GM19455 (cell line): ENCODE data around the gene UBQLN4.

ENCODE experiments used
- ATAC-seq: cut with Tn5 transposase; IDR thresholded peaks from one replicate; pipeline ENCODE4 v1.9.1; 2021; ENCODE audit not compliant: unreplicated experiment

Gene UBQLN4

GRCh38 chr1:156019946-156020292, 33.7 kb downstream of the UBQLN4 start:
- no peak for ATAC-seq

- no peak for ATAC-seq
Observed at GRCh38 chr1:156014829-156015228, 38.8 kb downstream of the UBQLN4 start.

- peak; percentile 73 for ATAC-seq
Observed at GRCh38 chr1:156012051-156012817, 41.4 kb downstream of the UBQLN4 start.

- no peak for ATAC-seq
Observed at GRCh38 chr1:156009404-156009803, 44.2 kb downstream of the UBQLN4 start.

- no peak for ATAC-seq
Observed at GRCh38 chr1:156006666-156007376, 46.8 kb downstream of the UBQLN4 start.

GRCh38 chr1:156004843-156005584, 48.6 kb downstream of the UBQLN4 start:
- ATAC-seq, result no peak

GRCh38 chr1:156003923-156004188, 49.7 kb downstream of the UBQLN4 start:
- no peak for ATAC-seq

GRCh38 chr1:156002188-156002911, 51.2 kb downstream of the UBQLN4 start:
- no peak for ATAC-seq

- ATAC-seq, result no peak
Observed at GRCh38 chr1:156001662-156002171, 51.9 kb downstream of the UBQLN4 start.

- no peak for ATAC-seq
Observed at GRCh38 chr1:156001021-156001661, 52.5 kb downstream of the UBQLN4 start.

GRCh38 chr1:155999964-156000363, 53.6 kb downstream of the UBQLN4 start:
- ATAC-seq, result no peak

- ATAC-seq, result no peak
Observed at GRCh38 chr1:155996166-155996565, 57.4 kb downstream of the UBQLN4 start.

GRCh38 chr1:155993595-155993994, 60.0 kb downstream of the UBQLN4 start:
- no peak for ATAC-seq

- no peak for ATAC-seq
Observed at GRCh38 chr1:155990005-155990739, 63.4 kb downstream of the UBQLN4 start.

GRCh38 chr1:155989242-155990004, 64.2 kb downstream of the UBQLN4 start:
- ATAC-seq, result peak; percentile 55
